BLaER1 treated with 17β-estradiol and CSF1 and Interleukin-3, amounts not matched to agents 10 nM and 100 nM (cell line): ENCODE results near the gene ARHGEF18.
A peak's percentile ranks its signal among the peaks of the same experiment; 100 is the strongest.
"Not testable (repeated sequence)": the region's sequence is repeated elsewhere in the genome, so short reads cannot be mapped to it uniquely, and the experiment has no call there.

Source experiments
- H3K27ac ChIP-seq, 11 experiments: shearing (Covaris generic); formaldehyde crosslinking; 2 replicates each; pipeline ENCODE4 v1.8.1; 2022
- H3K27me3 ChIP-seq, 11 experiments: shearing (Covaris generic); formaldehyde crosslinking; 2 replicates each; pipeline ENCODE4 v1.8.1; 2022
- H3K36me3 ChIP-seq, 11 experiments: shearing (Covaris generic); formaldehyde crosslinking; 2 replicates each; pipeline ENCODE4 v1.8.1; 2022
- H3K4me1 ChIP-seq, 10 experiments: shearing (Covaris generic); formaldehyde crosslinking; 2 replicates each; pipeline ENCODE4 v1.8.1; 2022
- H3K4me2 ChIP-seq, 11 experiments: shearing (Covaris generic); formaldehyde crosslinking; 2 replicates each; pipeline ENCODE4 v1.8.1; 2022
- H3K4me3 ChIP-seq, 10 experiments: shearing (Covaris generic); formaldehyde crosslinking; 2 replicates each; pipeline ENCODE4 v1.8.1; 2022
- H3K9ac ChIP-seq, 11 experiments: shearing (Covaris generic); formaldehyde crosslinking; 2 replicates each; pipeline ENCODE4 v1.8.1; 2022
- H3K9me3 ChIP-seq, 11 experiments: shearing (Covaris generic); formaldehyde crosslinking; replicated peaks in 1 of 11; 2 replicates each; pipeline ENCODE4 v1.8.1; 2022
- H4K20me1 ChIP-seq, 11 experiments: shearing (Covaris generic); formaldehyde crosslinking; 2 replicates each; pipeline ENCODE4 v1.8.1; 2022
- Cebpa-rat ChIP-seq, 11 experiments: shearing (Covaris generic); IDR thresholded peaks; 2 replicates each; pipeline ENCODE4 v1.8.1; 2022

ARHGEF18 gene

GRCh38 chr19:7368456-7368855, 19.7 kb downstream of the ARHGEF18 start:
- no peaks in the 10 kb centered on the region for H3K9me3 ChIP-seq

GRCh38 chr19:7368866-7369265, 20.1 kb downstream of the ARHGEF18 start:
- H3K9me3 ChIP-seq, H3K27me3 ChIP-seq, H3K4me3 ChIP-seq: not testable (repeated sequence)
- Histone ChIP-seq H3K9ac (peak overlapping the region in 7 of 11 experiments; percentile 6 to 58 (median 46); a peak in 8 of 22 replicates), H4K20me1 (peaks cover 0 to 67% (median 44%) of the 10 kb centered on the region in 11 experiments; a peak in 13 of 22 replicates), H3K27ac (peak overlapping the region in 9 of 11 experiments; percentile 27 to 76 (median 66); a peak in 18 of 22 replicates), H3K36me3 (peaks cover 0 to 96% (median 92%) of the 10 kb centered on the region in 11 experiments; a peak in 19 of 22 replicates), H3K4me1 (peaks cover 21 to 45% (median 28%) of the 10 kb centered on the region in 10 experiments), H3K4me2 (peak overlapping the region in 10 of 11 experiments; percentile 14 to 65 (median 33); a peak in 15 of 22 replicates)

More at GRCh38 chr19:7368456-7368855, 19.7 kb downstream of the ARHGEF18 start:
- Histone ChIP-seq H4K20me1 (peaks cover 0 to 67% (median 45%) of the 10 kb centered on the region in 11 experiments; a peak in 13 of 22 replicates), H3K9ac (peak overlapping the region in 9 of 11 experiments; percentile 6 to 58 (median 35); a peak in 12 of 22 replicates), H3K4me2 (peak overlapping the region in 10 of 11 experiments; percentile 14 to 65 (median 33); a peak in 15 of 22 replicates), H3K27me3 (no peaks in the 10 kb centered on the region), H3K4me1 (peaks cover 20 to 43% (median 29%) of the 10 kb centered on the region in 10 experiments), H3K27ac (peak overlapping the region in 9 of 11 experiments; percentile 27 to 76 (median 66); a peak in 17 of 22 replicates), H3K36me3 (peaks cover 0 to 96% (median 92%) of the 10 kb centered on the region in 11 experiments; a peak in 19 of 22 replicates), H3K4me3 (no peak overlapping the region)
- no peak for TF ChIP-seq Cebpa-rat (IDR thresholded peaks at IDR 0.05)

GRCh38 chr19:7370546-7370945, 21.8 kb downstream of the ARHGEF18 start:
- Histone ChIP-seq H3K4me2 (no peak overlapping the region), H3K36me3 (peaks cover 0 to 96% (median 91%) of the 10 kb centered on the region in 11 experiments; a peak in 18 of 22 replicates), H4K20me1 (peaks cover 0 to 54% (median 30%) of the 10 kb centered on the region in 11 experiments; a peak in 14 of 22 replicates)

GRCh38 chr19:7371001-7371400, 22.3 kb downstream of the ARHGEF18 start:
- no peak for TF ChIP-seq Cebpa-rat (IDR thresholded peaks at IDR 0.05)
- Histone ChIP-seq H3K4me2 (no peak overlapping the region), H3K36me3 (peaks cover 0 to 96% (median 92%) of the 10 kb centered on the region in 11 experiments; a peak in 19 of 22 replicates), H3K27me3 (no peaks in the 10 kb centered on the region), H3K4me1 (peaks cover 16 to 48% (median 30%) of the 10 kb centered on the region in 10 experiments; a peak in 19 of 20 replicates), H3K4me3 (no peak overlapping the region), H3K9ac (no peak overlapping the region), H3K27ac (no peak overlapping the region), H4K20me1 (peaks cover 0 to 53% (median 30%) of the 10 kb centered on the region in 11 experiments; a peak in 13 of 22 replicates), H3K9me3 (no peaks in the 10 kb centered on the region)

More at GRCh38 chr19:7370546-7370945, 21.8 kb downstream of the ARHGEF18 start:
- Histone ChIP-seq H3K4me1 (peaks cover 16 to 48% (median 30%) of the 10 kb centered on the region in 10 experiments; a peak in 19 of 20 replicates), H3K27me3 (no peaks in the 10 kb centered on the region), H3K9me3 (no peaks in the 10 kb centered on the region), H3K9ac (no peak overlapping the region), H3K4me3 (no peak overlapping the region), H3K27ac (no peak overlapping the region)
- TF ChIP-seq Cebpa-rat (IDR thresholded peaks at IDR 0.05), result no peak

- Histone ChIP-seq H3K4me1 (peaks cover 10 to 41% (median 26%) of the 10 kb centered on the region in 10 experiments; a peak in 19 of 20 replicates), H3K36me3 (peaks cover 0 to 99% (median 96%) of the 10 kb centered on the region in 11 experiments; a peak in 19 of 22 replicates), H3K27me3 (no peaks in the 10 kb centered on the region), H3K27ac (no peak overlapping the region), H3K4me3 (no peak overlapping the region), H3K9me3 (no peaks in the 10 kb centered on the region), H3K4me2 (0 out of 22 replicates have a peak overlapping the region, but pooled peaks of 1 of the 11 experiments have one; percentile 12), H4K20me1 (peaks cover 0 to 41% (median 29%) of the 10 kb centered on the region in 11 experiments; a peak in 13 of 22 replicates), H3K9ac (0 out of 22 replicates have a peak overlapping the region, but pooled peaks of 1 of the 11 experiments have one; percentile 18)
- no peak for TF ChIP-seq Cebpa-rat (IDR thresholded peaks at IDR 0.05)
Observed at GRCh38 chr19:7372810-7373209, 24.1 kb downstream of the ARHGEF18 start.

- no peaks in the 10 kb centered on the region for H3K9me3 ChIP-seq
- peak overlapping the region in 2 of 11 experiments; percentile 1 to 28; a peak in 2 of 22 replicates for H3K4me2 ChIP-seq
- H3K27me3 ChIP-seq, result no peaks in the 10 kb centered on the region
- peaks cover 0 to 100% (median 97%) of the 10 kb centered on the region in 11 experiments; a peak in 19 of 22 replicates for H3K36me3 ChIP-seq
- H3K4me1 ChIP-seq, result peaks cover under 1 to 32% (median 17%) of the 10 kb centered on the region in 10 experiments; a peak in 17 of 20 replicates
- no peak overlapping the region for H3K27ac ChIP-seq
- TF ChIP-seq Cebpa-rat (IDR thresholded peaks at IDR 0.05), result no peak
- no peak overlapping the region for H3K9ac ChIP-seq
- no peak overlapping the region for H3K4me3 ChIP-seq
- H4K20me1 ChIP-seq, result peaks cover 0 to 32% (median 27%) of the 10 kb centered on the region in 11 experiments; a peak in 12 of 22 replicates
Observed at GRCh38 chr19:7373862-7374261, 25.1 kb downstream of the ARHGEF18 start.

GRCh38 chr19:7376151-7376852, 27.6 kb downstream of the ARHGEF18 start:
- Histone ChIP-seq H3K4me3 (no peak overlapping the region), H3K4me1 (peaks cover 6 to 28% (median 18%) of the 10 kb centered on the region in 10 experiments; a peak in 15 of 20 replicates), H3K36me3 (peaks cover 0 to 100% (median 93%) of the 10 kb centered on the region in 11 experiments; a peak in 19 of 22 replicates), H3K9ac (no peak overlapping the region; a peak in 1 of 22 replicates), H4K20me1 (peaks cover 0 to 31% (median 19%) of the 10 kb centered on the region in 11 experiments; a peak in 11 of 22 replicates), H3K9me3 (no peaks in the 10 kb centered on the region), H3K27ac (peak overlapping the region in 1 of 11 experiments; percentile 42; a peak in 2 of 22 replicates), H3K4me2 (no peak overlapping the region), H3K27me3 (no peaks in the 10 kb centered on the region)
- no peak for TF ChIP-seq Cebpa-rat (IDR thresholded peaks at IDR 0.05)

GRCh38 chr19:7377196-7377595, 28.5 kb downstream of the ARHGEF18 start:
- Histone ChIP-seq H3K4me2 (no peak overlapping the region), H3K4me1 (peaks cover 6 to 24% (median 17%) of the 10 kb centered on the region in 10 experiments; a peak in 15 of 20 replicates), H4K20me1 (peaks cover 0 to 28% (median 13%) of the 10 kb centered on the region in 11 experiments; a peak in 11 of 22 replicates), H3K27ac (no peak overlapping the region), H3K9me3 (no peaks in the 10 kb centered on the region), H3K36me3 (peaks cover 0 to 100% (median 93%) of the 10 kb centered on the region in 11 experiments; a peak in 19 of 22 replicates), H3K27me3 (no peaks in the 10 kb centered on the region), H3K4me3 (no peak overlapping the region), H3K9ac (no peak overlapping the region)
- no peak for TF ChIP-seq Cebpa-rat (IDR thresholded peaks at IDR 0.05)
